ENCODE data around the gene RNF220.

Gene RNF220

DNA sequence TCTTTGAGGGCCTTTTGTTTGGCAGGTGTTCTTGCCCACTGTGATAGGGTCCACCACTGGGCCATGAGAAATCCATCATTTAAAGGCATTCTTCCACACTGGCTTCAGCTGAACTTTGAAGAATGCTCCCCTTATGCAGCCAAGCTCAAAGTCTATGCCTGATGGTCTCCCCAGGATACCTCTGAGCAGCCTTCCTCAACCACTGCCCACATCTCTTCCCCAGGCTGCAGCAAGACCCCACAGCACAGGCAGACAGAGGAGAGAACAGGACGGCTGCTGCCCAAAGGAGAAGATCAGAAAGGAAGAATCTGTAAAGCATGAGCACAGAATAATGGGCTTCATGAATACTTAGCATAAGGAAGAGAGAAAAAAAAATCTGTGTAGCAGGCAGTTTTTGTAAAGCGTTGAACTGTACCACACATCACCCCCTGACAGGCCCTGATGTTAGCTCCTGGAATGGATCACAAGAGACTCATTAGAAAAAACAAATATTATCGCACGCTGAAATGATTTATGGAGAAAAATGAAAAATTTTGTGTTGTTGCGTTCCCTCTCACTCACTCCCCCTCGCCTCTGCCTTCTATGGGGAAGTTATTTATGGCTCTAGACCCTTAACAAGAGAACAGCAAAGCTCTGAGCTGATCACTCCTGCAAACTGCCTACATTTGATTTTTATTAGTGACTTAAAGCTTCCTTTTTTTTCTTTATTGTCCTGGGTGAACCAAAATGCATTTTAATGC, 135.1 kb downstream of the RNF220 start:
- no peak for DNase-seq (ENCODE audit: low spot score)
- in situ Hi-C loops (cut with MboI; ENCODE audit: low pct_unique_long_range_greater_than_20kb, low sequenced_read_pairs, unreplicated experiment): no loop called here
- TF ChIP-seq, protein P1, sequence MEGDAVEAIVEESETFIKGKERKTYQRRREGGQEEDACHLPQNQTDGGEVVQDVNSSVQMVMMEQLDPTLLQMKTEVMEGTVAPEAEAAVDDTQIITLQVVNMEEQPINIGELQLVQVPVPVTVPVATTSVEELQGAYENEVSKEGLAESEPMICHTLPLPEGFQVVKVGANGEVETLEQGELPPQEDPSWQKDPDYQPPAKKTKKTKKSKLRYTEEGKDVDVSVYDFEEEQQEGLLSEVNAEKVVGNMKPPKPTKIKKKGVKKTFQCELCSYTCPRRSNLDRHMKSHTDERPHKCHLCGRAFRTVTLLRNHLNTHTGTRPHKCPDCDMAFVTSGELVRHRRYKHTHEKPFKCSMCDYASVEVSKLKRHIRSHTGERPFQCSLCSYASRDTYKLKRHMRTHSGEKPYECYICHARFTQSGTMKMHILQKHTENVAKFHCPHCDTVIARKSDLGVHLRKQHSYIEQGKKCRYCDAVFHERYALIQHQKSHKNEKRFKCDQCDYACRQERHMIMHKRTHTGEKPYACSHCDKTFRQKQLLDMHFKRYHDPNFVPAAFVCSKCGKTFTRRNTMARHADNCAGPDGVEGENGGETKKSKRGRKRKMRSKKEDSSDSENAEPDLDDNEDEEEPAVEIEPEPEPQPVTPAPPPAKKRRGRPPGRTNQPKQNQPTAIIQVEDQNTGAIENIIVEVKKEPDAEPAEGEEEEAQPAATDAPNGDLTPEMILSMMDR (IDR thresholded peaks at IDR 0.05; ENCODE audit: extremely low read depth, insufficient read depth, missing control alignments): no peak

DNA sequence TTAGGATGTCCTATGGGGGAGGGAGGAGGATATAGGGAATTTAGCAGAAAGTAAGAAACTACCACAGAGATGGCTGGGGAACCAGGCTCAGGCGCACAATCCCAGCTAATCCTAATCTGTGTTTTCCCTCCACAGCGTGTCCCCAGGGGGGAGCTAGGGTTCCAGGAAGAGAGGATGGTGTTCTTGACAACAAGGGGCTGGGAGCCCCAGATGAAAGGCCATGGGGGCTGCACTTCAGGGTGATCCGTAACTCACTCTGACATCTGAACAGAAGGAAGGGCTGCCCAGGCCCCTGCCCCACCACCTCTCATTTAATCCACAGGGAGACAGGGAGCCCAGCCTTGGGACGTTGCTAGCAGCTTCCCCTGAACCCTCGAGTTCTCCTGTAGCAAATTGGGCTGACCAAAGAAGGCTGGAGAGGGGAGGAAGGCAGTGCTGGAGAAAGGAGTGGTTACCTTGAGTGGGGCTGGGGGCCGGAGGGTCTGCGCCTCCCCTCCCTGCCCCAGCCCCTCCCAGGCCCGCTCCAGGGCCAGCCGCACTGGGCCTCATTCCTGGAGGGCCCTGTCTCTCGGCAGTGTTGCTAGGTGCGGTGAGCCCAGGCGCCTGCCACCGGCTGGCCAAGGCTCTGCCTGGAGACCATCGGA, 137.5 kb downstream of the RNF220 start:
- in situ Hi-C loops (cut with MboI; ENCODE audit: low pct_unique_long_range_greater_than_20kb, low sequenced_read_pairs, unreplicated experiment): no loop called here
- DNase-seq (ENCODE audit: low spot score): no peak
- TF ChIP-seq, protein P1 (IDR thresholded peaks at IDR 0.05; ENCODE audit: extremely low read depth, insufficient read depth, missing control alignments): no peak

DNA sequence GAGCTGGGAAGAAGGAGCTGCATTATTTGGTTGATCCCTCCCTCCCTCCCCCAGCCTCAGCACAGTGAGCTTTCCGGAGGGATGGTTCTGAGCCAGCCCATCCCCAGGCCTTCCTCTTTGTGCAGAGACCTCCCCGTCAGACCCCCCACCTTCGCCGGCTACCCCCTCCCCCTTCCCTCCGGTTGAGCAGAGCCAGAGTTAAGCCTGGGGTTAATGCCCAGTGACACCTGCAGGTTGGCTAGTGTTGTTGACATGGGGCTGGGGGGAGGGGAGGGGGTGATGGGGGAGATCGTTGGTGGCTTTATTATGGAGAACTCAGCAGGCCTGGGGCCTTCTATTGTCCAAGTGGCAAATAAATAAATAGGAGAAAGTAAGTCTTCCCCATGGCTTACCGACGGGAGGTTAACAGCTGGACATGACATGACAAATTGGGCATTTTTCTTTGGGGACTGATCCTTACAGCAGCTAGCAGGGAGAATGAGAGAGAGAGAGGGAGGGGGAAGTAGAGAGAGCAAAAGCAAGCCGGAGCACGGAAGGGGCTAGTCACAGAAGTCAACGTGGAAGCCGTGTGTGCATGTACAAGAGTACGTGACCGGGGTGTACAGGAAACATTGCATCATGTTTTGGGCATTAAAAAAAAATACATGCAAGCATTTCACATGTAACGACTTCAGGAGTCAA, 138.1 kb downstream of the RNF220 start:
- in situ Hi-C loops (cut with MboI; ENCODE audit: low pct_unique_long_range_greater_than_20kb, low sequenced_read_pairs, unreplicated experiment): no loop called here
- DNase-seq (ENCODE audit: low spot score): no peak
- TF ChIP-seq, protein P1 (IDR thresholded peaks at IDR 0.05; ENCODE audit: extremely low read depth, insufficient read depth, missing control alignments): no peak

- TF ChIP-seq, protein P1 (IDR thresholded peaks at IDR 0.05; ENCODE audit: extremely low read depth, insufficient read depth, missing control alignments): no peak
- in situ Hi-C loops (cut with MboI; ENCODE audit: low pct_unique_long_range_greater_than_20kb, low sequenced_read_pairs, unreplicated experiment): no loop called here
- DNase-seq (ENCODE audit: low spot score): no peak
Measured at GRCh38 chr1:44543786-44544185, 138.7 kb downstream of the RNF220 start.

- TF ChIP-seq, protein P1 (IDR thresholded peaks at IDR 0.05; ENCODE audit: extremely low read depth, insufficient read depth, missing control alignments): no peak
- no peak for DNase-seq (ENCODE audit: low spot score)
- in situ Hi-C loops (cut with MboI; ENCODE audit: low pct_unique_long_range_greater_than_20kb, low sequenced_read_pairs, unreplicated experiment): no loop called here
Measured at GRCh38 chr1:44544960-44545359, 139.9 kb downstream of the RNF220 start.

- DNase-seq (ENCODE audit: low spot score): no peak
- TF ChIP-seq, protein P1 (IDR thresholded peaks at IDR 0.05; ENCODE audit: extremely low read depth, insufficient read depth, missing control alignments): no peak
- in situ Hi-C loops (cut with MboI; ENCODE audit: low pct_unique_long_range_greater_than_20kb, low sequenced_read_pairs, unreplicated experiment): no loop called here
Measured at GRCh38 chr1:44545961-44546360, 140.9 kb downstream of the RNF220 start.

Measured in GM13977 (cell line).